GM23338 (cell line): ENCODE measurements around the gene TSC2. TPM values are rescaled to one million over a fixed set of nuclear protein-coding genes. Genes with fewer than 3 reads are reported as not detected.
"Not testable (repeated sequence)": the region's sequence is repeated elsewhere in the genome, so short reads cannot be mapped to it uniquely, and the experiment has no call there.

Source experiments
- ATAC-seq: fragments of 200-7000 bp; cut with Tn5 transposase; 3 replicates; pipeline ENCODE4 v1.9.1; 2020
- DNase-seq: peaks from one replicate; pipeline ENCODE4 v3.0.0-alpha.2; 2015; ENCODE audit warnings: low spot score
- H2AFZ ChIP-seq: fragments of 200-600 bp; sonication (generic); 2 replicates; pipeline ENCODE4 v1.8.0; 2016; ENCODE audit warnings: antibody characterized with exemption, mild to moderate bottlenecking, moderate library complexity
- H3F3A ChIP-seq: fragments of 200-600 bp; sonication (generic); replicated peaks from 2 replicates; pipeline ENCODE4 v1.8.0; 2017; ENCODE audit warnings: antibody characterized with exemption, mixed run types, low read depth
- H3K27ac ChIP-seq: fragments of 200-600 bp; sonication (generic); 2 replicates; pipeline ENCODE4 v1.6.1; 2016; ENCODE audit warnings: low read depth
- H3K27me3 ChIP-seq: fragments of 200-600 bp; sonication (generic); 2 replicates; pipeline ENCODE4 v1.8.0; 2016; ENCODE audit warnings: mild to moderate bottlenecking, mixed run types, moderate library complexity; ENCODE audit not compliant: insufficient read depth
- H3K36me3 ChIP-seq: fragments of 200-600 bp; sonication (generic); 2 replicates; pipeline ENCODE4 v1.8.0; 2016; ENCODE audit warnings: mild to moderate bottlenecking; ENCODE audit not compliant: insufficient read depth
- H3K4me1 ChIP-seq: fragments of 200-600 bp; sonication (generic); 2 replicates; pipeline ENCODE4 v1.8.0; 2016; ENCODE audit warnings: mild to moderate bottlenecking, moderate library complexity; ENCODE audit not compliant: insufficient read depth
- H3K4me2 ChIP-seq: fragments of 200-600 bp; sonication (generic); 2 replicates; pipeline ENCODE4 v1.7.1; 2017; ENCODE audit warnings: mixed run types
- H3K4me3 ChIP-seq: fragments of 200-600 bp; sonication (generic); 2 replicates; pipeline ENCODE4 v1.6.1; 2016; ENCODE audit warnings: mixed run types
- H3K79me2 ChIP-seq: fragments of 200-600 bp; sonication (generic); replicated peaks from 2 replicates; pipeline ENCODE4 v1.8.0; 2017; ENCODE audit warnings: mild to moderate bottlenecking; ENCODE audit not compliant: insufficient read depth
- H3K9me2 ChIP-seq: fragments of 200-600 bp; sonication (generic); 2 replicates; pipeline ENCODE4 v1.8.0; 2017; ENCODE audit not compliant: insufficient read depth
- H4K20me1 ChIP-seq: fragments of 200-600 bp; sonication (generic); replicated peaks from 2 replicates; pipeline ENCODE4 v1.8.0; 2017; ENCODE audit warnings: mild to moderate bottlenecking; ENCODE audit not compliant: insufficient read depth
- H3K27ac Mint-ChIP-seq: 2 replicates; pipeline ENCODE4 v1.8.0; 2020; ENCODE audit warnings: inconsistent platforms, mild to moderate bottlenecking, moderate library complexity, mixed read lengths
- H3K27me3 Mint-ChIP-seq: 3 replicates; pipeline ENCODE4 v1.8.0; 2022; ENCODE audit warnings: low read depth, mild to moderate bottlenecking, moderate library complexity, mixed read lengths, inconsistent platforms; ENCODE audit not compliant: insufficient read depth, poor library complexity
- H3K36me3 Mint-ChIP-seq: 3 replicates; pipeline ENCODE4 v1.8.0; 2021; ENCODE audit warnings: low read depth, mild to moderate bottlenecking, inconsistent platforms, moderate library complexity, mixed read lengths
- H3K4me1 Mint-ChIP-seq: 3 replicates; pipeline ENCODE4 v1.8.0; 2020; ENCODE audit warnings: mild to moderate bottlenecking, inconsistent platforms, mixed read lengths
- H3K4me3 Mint-ChIP-seq: 3 replicates; pipeline ENCODE4 v1.8.0; 2021; ENCODE audit warnings: moderate library complexity, mild to moderate bottlenecking, inconsistent platforms, mixed read lengths
- H3K9me3 Mint-ChIP-seq: 3 replicates; pipeline ENCODE4 v1.8.0; 2020; ENCODE audit warnings: moderate library complexity, mild to moderate bottlenecking, inconsistent platforms, mixed read lengths
- CREB1 ChIP-seq: fragments of 250-450 bp; sonication (Bioruptor Pico); IDR thresholded peaks from 2 replicates; pipeline ENCODE4 v1.5.0; 2020; ENCODE audit warnings: low read depth, mild to moderate bottlenecking, moderate library complexity
- EZH2 ChIP-seq: fragments of 200-600 bp; sonication (generic); IDR thresholded peaks from one replicate; pipeline ENCODE4 v1.8.0; 2017; ENCODE audit warnings: antibody characterized with exemption, mild to moderate bottlenecking, low read depth; ENCODE audit not compliant: unreplicated experiment
- NANOG ChIP-seq: IDR thresholded peaks from 2 replicates; pipeline ENCODE4 v1.6.1; 2016; ENCODE audit warnings: antibody characterized with exemption, borderline replicate concordance
- POLR2AphosphoS5 ChIP-seq: IDR thresholded peaks from 2 replicates; pipeline ENCODE4 v1.6.1; 2016; ENCODE audit warnings: antibody characterized with exemption, low read depth
- STAT1 ChIP-seq: IDR thresholded peaks from one replicate; pipeline ENCODE4 v1.6.1; 2016; ENCODE audit warnings: antibody characterized with exemption; ENCODE audit not compliant: unreplicated experiment
- ZNF114 ChIP-seq: fragments of 250-450 bp; sonication (Bioruptor Pico); IDR thresholded peaks from 2 replicates; pipeline ENCODE4 v1.5.0; 2020; ENCODE audit warnings: mild to moderate bottlenecking, moderate library complexity
- ZNF331 ChIP-seq: fragments of 250-450 bp; sonication (Bioruptor Pico); IDR thresholded peaks from 2 replicates; pipeline ENCODE4 v1.5.0; 2020; ENCODE audit warnings: low read depth, mild to moderate bottlenecking, moderate library complexity
- polyA plus RNA-seq: library from polyadenylated mRNA; unstranded; fragments of >200 nt; fragmentation: Nextera tagmentation; extraction: Ambion mirVana; gene quantifications from 2 replicates; pipeline ENCODE4 v1.2.1, GENCODE V29; 2016
- total RNA-seq: library from RNA; depleted of rRNA; stranded (reverse); fragments of >200 nt; shearing (Covaris generic); gene quantifications from 2 replicates; pipeline ENCODE4 v1.2.3, GENCODE V29; 2014
- TF ChIP-seq, protein P1 (sequence below), 2 experiments: fragments of 200-600 bp in 1 of 2; sonication (generic) in 1 of 2; conservative IDR thresholded peaks; 2 replicates each; pipeline versions ENCODE4 v1.5.1 to v1.6.1; 2016 to 2017; ENCODE audit warnings: antibody characterized with exemption in 2 of 2, low read depth in 2 of 2, mild to moderate bottlenecking in 2 of 2, moderate library complexity in 1 of 2

Gene TSC2
- total and polyA plus RNA-seq, 2 experiments from 2014 or later, result 40.5 to 93.0 TPM

DNA sequence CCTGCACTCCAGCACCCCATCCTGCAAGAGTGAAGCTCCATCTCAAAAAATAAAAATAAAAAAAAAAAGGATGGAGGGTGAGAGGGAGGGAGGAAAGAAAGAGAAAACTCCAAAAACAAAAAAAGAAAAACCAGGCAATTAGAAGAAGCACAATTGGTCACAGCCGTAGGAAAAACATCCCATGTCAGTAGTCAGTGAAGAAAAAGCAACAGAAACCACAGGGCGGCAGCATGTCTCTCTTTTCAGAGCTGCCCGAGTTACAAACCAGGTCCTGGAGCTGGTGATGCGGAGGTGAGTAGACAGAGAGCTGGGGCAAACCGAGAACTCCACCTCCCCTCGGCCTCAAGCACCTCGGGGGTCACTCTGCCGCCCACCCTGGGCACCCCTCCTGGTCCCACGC, 73.5 kb downstream of the TSC2 start:
- H3K4me3 ChIP-seq, H2AFZ ChIP-seq, H3K36me3 Mint-ChIP-seq, H3K27ac Mint-ChIP-seq, H3K9me2 ChIP-seq, H3K4me1 ChIP-seq, H3K27me3 Mint-ChIP-seq, H4K20me1 ChIP-seq, H3K4me2 ChIP-seq, H3K36me3 ChIP-seq, H3K9me3 Mint-ChIP-seq, H3K27me3 ChIP-seq, H3F3A ChIP-seq, H3K27ac ChIP-seq, H3K4me3 Mint-ChIP-seq: not testable (repeated sequence)
- H3K4me1 Mint-ChIP-seq, result peaks cover 12% of the 10 kb centered on the region
- DNase-seq (peak; percentile 56), ATAC-seq (peak; percentile 12)
- TF ChIP-seq, protein P1, sequence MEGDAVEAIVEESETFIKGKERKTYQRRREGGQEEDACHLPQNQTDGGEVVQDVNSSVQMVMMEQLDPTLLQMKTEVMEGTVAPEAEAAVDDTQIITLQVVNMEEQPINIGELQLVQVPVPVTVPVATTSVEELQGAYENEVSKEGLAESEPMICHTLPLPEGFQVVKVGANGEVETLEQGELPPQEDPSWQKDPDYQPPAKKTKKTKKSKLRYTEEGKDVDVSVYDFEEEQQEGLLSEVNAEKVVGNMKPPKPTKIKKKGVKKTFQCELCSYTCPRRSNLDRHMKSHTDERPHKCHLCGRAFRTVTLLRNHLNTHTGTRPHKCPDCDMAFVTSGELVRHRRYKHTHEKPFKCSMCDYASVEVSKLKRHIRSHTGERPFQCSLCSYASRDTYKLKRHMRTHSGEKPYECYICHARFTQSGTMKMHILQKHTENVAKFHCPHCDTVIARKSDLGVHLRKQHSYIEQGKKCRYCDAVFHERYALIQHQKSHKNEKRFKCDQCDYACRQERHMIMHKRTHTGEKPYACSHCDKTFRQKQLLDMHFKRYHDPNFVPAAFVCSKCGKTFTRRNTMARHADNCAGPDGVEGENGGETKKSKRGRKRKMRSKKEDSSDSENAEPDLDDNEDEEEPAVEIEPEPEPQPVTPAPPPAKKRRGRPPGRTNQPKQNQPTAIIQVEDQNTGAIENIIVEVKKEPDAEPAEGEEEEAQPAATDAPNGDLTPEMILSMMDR (conservative IDR thresholded peaks at IDR 0.05; ENCODE audit: low read depth in 2 of 2), result peak in 1 of 2 experiments; percentile 42; a peak in 3 of 4 replicates
- peaks cover 20% of the 10 kb centered on the region for H3K79me2 ChIP-seq

DNA sequence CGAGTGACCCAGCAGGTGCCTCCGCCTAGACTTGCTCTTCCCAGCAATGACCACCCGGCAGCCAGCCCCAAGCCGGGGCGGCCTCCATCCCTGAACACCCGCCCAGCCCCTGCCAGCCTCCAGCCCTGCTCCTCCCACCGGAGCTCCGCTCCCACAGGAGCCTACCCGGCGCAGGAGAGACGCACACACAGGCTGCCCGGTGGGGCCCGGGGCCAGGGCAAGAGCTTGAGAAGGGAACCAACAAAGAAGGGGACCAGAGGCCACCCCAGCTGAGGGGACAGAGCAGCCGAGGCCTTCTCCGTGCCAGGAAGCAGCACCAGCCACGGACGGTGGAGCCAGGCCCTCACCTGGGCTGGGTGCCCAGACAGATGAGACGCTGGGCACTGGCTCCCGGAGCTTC, 74.1 kb downstream of the TSC2 start:
- Histone ChIP-seq H4K20me1 (no peaks in the 10 kb centered on the region), H3K27me3 (no peaks in the 10 kb centered on the region), H3K79me2 (peaks cover 26% of the 10 kb centered on the region), H3K36me3 (no peaks in the 10 kb centered on the region), H3K27ac (no peak overlapping the region; the same call in 1 of the 2 replicates), H3K9me2 (no peaks in the 10 kb centered on the region), H3F3A (no peaks in the 10 kb centered on the region), H3K4me1 (no peaks in the 10 kb centered on the region), H2AFZ (no peak overlapping the region), H3K4me2 (no peak overlapping the region), H3K4me3 (no peak overlapping the region)
- H3K9me3 Mint-ChIP-seq, result no peaks in the 10 kb centered on the region
- H3K27ac Mint-ChIP-seq, result no peak overlapping the region
- H3K27me3 Mint-ChIP-seq, result peaks cover 5% of the 10 kb centered on the region
- TF ChIP-seq NANOG (no peak), POLR2AphosphoS5 (no peak), EZH2 (no peak), ZNF114 (CRISPR knock-in tag) (no peak), CREB1 (CRISPR knock-in tag) (no peak)
- no peaks in the 10 kb centered on the region for H3K36me3 Mint-ChIP-seq
- DNase-seq, result no peak
- no peak overlapping the region for H3K4me3 Mint-ChIP-seq
- ATAC-seq, result no peak
- H3K4me1 Mint-ChIP-seq, result peaks cover 14% of the 10 kb centered on the region

DNA sequence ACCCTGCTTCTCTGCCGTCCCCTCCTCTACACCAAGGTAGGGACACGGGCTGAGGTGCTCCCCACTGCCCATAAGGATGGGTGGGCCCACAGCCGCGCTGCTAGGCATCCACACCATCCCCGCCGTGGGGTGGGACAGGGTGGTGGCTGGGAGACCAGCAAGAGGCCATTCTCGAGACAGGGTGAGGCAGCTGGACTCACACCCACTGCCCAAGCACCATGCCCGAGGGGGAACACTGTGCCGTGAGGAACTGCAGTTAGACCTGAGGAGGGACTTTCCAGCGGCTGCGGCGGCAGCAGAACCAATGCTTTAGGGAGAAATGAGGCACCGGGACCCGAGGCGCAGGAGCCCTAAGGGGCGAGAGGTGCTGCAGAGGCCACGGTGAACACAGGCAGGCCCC, 74.6 kb downstream of the TSC2 start:
- Histone ChIP-seq H4K20me1 (no peaks in the 10 kb centered on the region), H3K79me2 (peaks cover 31% of the 10 kb centered on the region), H3K4me3 (no peak overlapping the region), H2AFZ (no peak overlapping the region), H3F3A (no peaks in the 10 kb centered on the region), H3K36me3 (no peaks in the 10 kb centered on the region), H3K27ac (no peak overlapping the region), H3K4me2 (no peak overlapping the region), H3K9me2 (no peaks in the 10 kb centered on the region), H3K27me3 (no peaks in the 10 kb centered on the region), H3K4me1 (no peaks in the 10 kb centered on the region)
- Mint-ChIP-seq H3K4me3 (no peak overlapping the region), H3K27me3 (peaks cover 5% of the 10 kb centered on the region), H3K4me1 (peaks cover 20% of the 10 kb centered on the region), H3K27ac (no peak overlapping the region), H3K36me3 (no peaks in the 10 kb centered on the region), H3K9me3 (no peaks in the 10 kb centered on the region)
- no peak for TF ChIP-seq EZH2
- TF ChIP-seq ZNF331 (CRISPR knock-in tag), result no peak
- no peak for TF ChIP-seq ZNF114 (CRISPR knock-in tag)
- no peak for TF ChIP-seq CREB1 (CRISPR knock-in tag)
- TF ChIP-seq POLR2AphosphoS5, result no peak
- no peak for TF ChIP-seq STAT1
- no peak for ATAC-seq
- DNase-seq, result no peak

DNA sequence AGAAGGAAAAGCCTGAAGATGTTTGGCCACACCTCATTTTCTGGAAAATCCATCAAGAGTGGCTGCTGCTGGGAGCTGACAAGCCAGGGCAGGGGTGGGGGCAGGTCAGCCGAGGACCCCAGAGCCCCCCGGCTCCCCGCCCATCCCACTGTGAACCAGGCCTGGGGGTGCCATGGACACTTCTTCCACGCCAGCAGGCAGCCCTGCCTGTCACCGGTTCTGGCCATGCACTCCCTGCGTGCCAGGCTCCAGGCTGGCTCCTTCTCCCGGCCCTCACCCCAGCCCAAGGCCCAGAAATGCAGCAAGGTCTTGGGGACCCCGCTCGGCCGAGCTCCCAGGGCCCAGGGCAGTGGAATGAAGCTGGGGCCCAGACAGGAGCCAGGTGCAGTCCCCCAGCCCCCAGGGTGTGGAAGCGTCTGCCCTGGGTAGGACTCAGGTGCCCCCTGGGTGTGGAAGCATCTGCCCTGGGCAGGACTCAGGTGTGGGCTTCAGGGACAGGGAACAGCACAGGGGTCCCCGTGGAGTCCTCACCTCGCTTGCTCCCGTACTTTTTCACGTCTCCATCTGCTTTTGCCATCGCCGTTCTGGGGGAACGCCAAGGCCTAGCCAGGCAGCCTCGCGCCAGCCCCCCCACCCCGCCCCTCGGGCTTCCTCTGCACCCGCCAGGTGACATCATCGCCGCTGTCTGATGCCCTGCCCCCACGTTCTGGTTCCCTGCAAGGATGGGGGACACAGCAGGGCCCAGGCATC, 75.3 kb downstream of the TSC2 start:
- not testable (repeated sequence) for H2AFZ ChIP-seq, H3K4me1 ChIP-seq, H3K27ac ChIP-seq, DNase-seq, H3K9me3 Mint-ChIP-seq, H3K36me3 Mint-ChIP-seq, H3K36me3 ChIP-seq, H4K20me1 ChIP-seq, H3K4me3 Mint-ChIP-seq, H3K27me3 ChIP-seq, H3K4me3 ChIP-seq, ATAC-seq, H3K27ac Mint-ChIP-seq, H3K27me3 Mint-ChIP-seq, H3K4me2 ChIP-seq, H3K9me2 ChIP-seq, H3F3A ChIP-seq
- peaks cover 21% of the 10 kb centered on the region for H3K4me1 Mint-ChIP-seq
- peaks cover 33% of the 10 kb centered on the region for H3K79me2 ChIP-seq
